ENCODE data around the gene BACH2.

DNA sequence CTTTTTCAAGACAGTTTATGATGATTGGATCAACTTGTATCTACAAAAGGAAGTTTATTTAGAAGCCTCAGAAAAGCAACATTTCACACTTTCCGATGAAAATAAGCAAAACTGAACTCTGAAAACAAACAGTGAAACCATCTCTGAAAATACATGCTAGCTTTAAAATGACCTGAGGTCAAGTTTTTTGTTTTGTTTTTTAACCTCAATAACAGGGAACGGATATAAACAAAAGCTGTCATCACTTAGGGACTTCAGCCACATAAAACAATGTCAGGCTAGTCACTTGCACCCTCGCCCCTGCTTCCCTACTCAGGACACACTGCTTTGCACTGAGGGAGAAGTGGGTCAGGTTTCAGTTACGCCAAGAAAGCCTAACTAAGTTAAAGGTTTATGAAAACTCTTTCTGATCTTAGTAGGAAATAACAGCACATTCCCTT lies 11.6 kb downstream of the BACH2 start:
- TF ChIP-seq EZH2 (IDR thresholded peaks at IDR 0.05; ENCODE audit: insufficient read depth, poor library complexity, severe bottlenecking) (no peak), EZH2phosphoT487 (IDR thresholded peaks at IDR 0.05; ENCODE audit: insufficient read depth, low read depth) (no peak)

Data from GM23248 (cell line).